Body of pancreas (tissue), 4 donors: Measurements from ENCODE around the gene B4GALT7. TPM values are rescaled to one million over a fixed set of nuclear protein-coding genes. Genes with fewer than 3 reads are reported as not detected.

Experiments
- ATAC-seq: fragments of 150-250 bp; one replicate; pipeline ENCODE4 v1.9.1; 2016
- DNase-seq, 4 donors: peaks; one replicate each; pipeline ENCODE4 v3.0.0-alpha.2; 2019
- H3K27ac ChIP-seq, 4 donors: fragments of 200-600 bp; sonication (generic); 1 replicate in 3 of 4; 2 replicates in 1 of 4; pipeline versions ENCODE4 v1.5.1 to v1.6.1; 2016 to 2019; ENCODE audit warnings: mild to moderate bottlenecking in 1 of 4, mixed read lengths in 1 of 4, moderate library complexity in 1 of 4
- H3K27me3 ChIP-seq, 2 donors: fragments of 200-600 bp; sonication (generic); one replicate each; pipeline ENCODE4 v1.6.0; 2016; ENCODE audit warnings: mild to moderate bottlenecking in 1 of 2
- H3K36me3 ChIP-seq, 2 donors: fragments of 200-600 bp; sonication (generic); replicated peaks in 1 of 2; 2 replicates each; pipeline ENCODE4 v1.5.1; 2016; ENCODE audit warnings: low read depth in 2 of 2; ENCODE audit not compliant: insufficient read depth in 1 of 2
- H3K4me1 ChIP-seq: fragments of 200-600 bp; sonication (generic); one replicate; pipeline ENCODE4 v1.6.0; 2016
- H3K4me3 ChIP-seq, 2 donors: fragments of 200-600 bp; sonication (generic); 1 replicate in 1 of 2; 2 replicates in 1 of 2; pipeline ENCODE4 v1.5.1; 2016 to 2019
- H3K9me3 ChIP-seq, 3 donors: fragments of 200-600 bp; sonication (generic); 1 replicate in 2 of 3; 2 replicates in 1 of 3; pipeline ENCODE4 v1.5.1; 2016
- CTCF ChIP-seq, 7 experiments: fragments of 450-650 bp in 4 of 7; fragments of 200-600 bp in 3 of 7; sonication (generic) in 3 of 7; IDR thresholded peaks; one replicate each; pipeline ENCODE4 v1.5.1; 2016 to 2019; ENCODE audit warnings: antibody characterized with exemption in 7 of 7
- POLR2A ChIP-seq, 3 donors: fragments of 450-650 bp; IDR thresholded peaks; one replicate each; pipeline ENCODE4 v1.6.1; 2016; ENCODE audit warnings: antibody characterized with exemption in 3 of 3, mild to moderate bottlenecking in 2 of 3
- WGBS, 2 donors: methylation state at CpG; one replicate each; pipeline ENCODE4 v1.1.5; 2017; 5-methylcytosine and 5-hydroxymethylcytosine counted together
- intact Hi-C: fragments of 100-400 bp; cut with DNase I; formaldehyde crosslinking; loops from one replicate; pipeline ENCODE4 v1.15.1; 2023
- total RNA-seq, 2 donors: library from RNA; depleted of rRNA; stranded (reverse); fragments of >200 nt; gene quantifications; one replicate each; pipeline ENCODE4 v1.1.0, GENCODE V29; 2016

B4GALT7 gene
- total RNA-seq, 2 donors from 2014 or later: 17.1 to 17.5 TPM

GRCh38 chr5:177609076-177610059 is 9.4 kb downstream of the B4GALT7 start:
- Histone ChIP-seq H3K4me1 (peaks cover 7% of the 10 kb centered on the region), H3K9me3 (no peaks in the 10 kb centered on the region), H3K36me3 (no peaks in the 10 kb centered on the region), H3K27me3 (no peaks in the 10 kb centered on the region), H3K27ac (no peak overlapping the region), H3K4me3 (no peak overlapping the region)
- 75 to 91% methylated on average over 6 to 21 of the region's 21 CpGs for WGBS, 2 donors
- intact Hi-C loops: no loop called here
- no peak for TF ChIP-seq POLR2A (IDR thresholded peaks at IDR 0.05)
- TF ChIP-seq CTCF (IDR thresholded peaks at IDR 0.05): no peak
- DNase-seq: no peak
- no peak for ATAC-seq

- ATAC-seq: no peak
- Histone ChIP-seq H3K36me3 (no peaks in the 10 kb centered on the region), H3K4me1 (peaks cover 7% of the 10 kb centered on the region), H3K4me3 (no peak overlapping the region), H3K9me3 (no peaks in the 10 kb centered on the region), H3K27ac (no peak overlapping the region), H3K27me3 (no peaks in the 10 kb centered on the region)
- 76 to 86% methylated on average over 9 to 12 of the region's 13 CpGs for WGBS, 2 donors
- TF ChIP-seq CTCF (IDR thresholded peaks at IDR 0.05): no peak
- no peak for TF ChIP-seq POLR2A (IDR thresholded peaks at IDR 0.05)
- DNase-seq: no peak
- intact Hi-C loops: no loop called here
Measured at GRCh38 chr5:177610131-177610769, 10.3 kb downstream of the B4GALT7 start.

- Histone ChIP-seq H3K4me1 (peaks cover 7% of the 10 kb centered on the region), H3K36me3 (no peaks in the 10 kb centered on the region), H3K9me3 (no peaks in the 10 kb centered on the region), H3K27me3 (no peaks in the 10 kb centered on the region), H3K4me3 (no peak overlapping the region), H3K27ac (no peak overlapping the region)
- 66% methylated on average over 4 of the region's 4 CpGs for WGBS, 2 donors
- ATAC-seq (no peak), DNase-seq (no peak)
- intact Hi-C loops: no loop called here
- TF ChIP-seq CTCF (IDR thresholded peaks at IDR 0.05) (no peak), POLR2A (IDR thresholded peaks at IDR 0.05) (no peak)
Measured at GRCh38 chr5:177610770-177611445, 11.0 kb downstream of the B4GALT7 start.

GRCh38 chr5:177611446-177612214 is 11.7 kb downstream of the B4GALT7 start:
- ATAC-seq (no peak), DNase-seq (no peak)
- TF ChIP-seq POLR2A (IDR thresholded peaks at IDR 0.05) (no peak), CTCF (IDR thresholded peaks at IDR 0.05) (no peak)
- intact Hi-C loops: no loop called here
- WGBS, 2 donors: 89 to 93% methylated on average over 15 of the region's 15 CpGs
- Histone ChIP-seq H3K27me3 (no peaks in the 10 kb centered on the region), H3K4me1 (peaks cover 7% of the 10 kb centered on the region), H3K36me3 (no peaks in the 10 kb centered on the region), H3K9me3 (no peaks in the 10 kb centered on the region), H3K4me3 (no peak overlapping the region), H3K27ac (no peak overlapping the region)
